Measurements from ENCODE around the gene USH1C. TPM values are rescaled to one million over a fixed set of nuclear protein-coding genes. Genes with fewer than 3 reads are reported as not detected.

The USH1C gene
- total RNA-seq, 2 donors from 2014 or later, result 12.7 to 20.8 TPM

GRCh38 chr11:17445240-17445795 is 98.9 kb downstream of the USH1C start:
- Histone ChIP-seq H3K4me1 (no peaks in the 10 kb centered on the region), H3K36me3 (replicated peaks in 1 of 2; ENCODE audit: insufficient read depth in 1 of 2, low read depth in 2 of 2) (no peaks in the 10 kb centered on the region), H3K27me3 (no peaks in the 10 kb centered on the region), H3K27ac (no peak overlapping the region), H3K4me3 (no peak overlapping the region), H3K9me3 (no peaks in the 10 kb centered on the region)
- no peak for DNase-seq
- intact Hi-C loops (cut with DNase I), result no loop called here
- TF ChIP-seq, protein P1, sequence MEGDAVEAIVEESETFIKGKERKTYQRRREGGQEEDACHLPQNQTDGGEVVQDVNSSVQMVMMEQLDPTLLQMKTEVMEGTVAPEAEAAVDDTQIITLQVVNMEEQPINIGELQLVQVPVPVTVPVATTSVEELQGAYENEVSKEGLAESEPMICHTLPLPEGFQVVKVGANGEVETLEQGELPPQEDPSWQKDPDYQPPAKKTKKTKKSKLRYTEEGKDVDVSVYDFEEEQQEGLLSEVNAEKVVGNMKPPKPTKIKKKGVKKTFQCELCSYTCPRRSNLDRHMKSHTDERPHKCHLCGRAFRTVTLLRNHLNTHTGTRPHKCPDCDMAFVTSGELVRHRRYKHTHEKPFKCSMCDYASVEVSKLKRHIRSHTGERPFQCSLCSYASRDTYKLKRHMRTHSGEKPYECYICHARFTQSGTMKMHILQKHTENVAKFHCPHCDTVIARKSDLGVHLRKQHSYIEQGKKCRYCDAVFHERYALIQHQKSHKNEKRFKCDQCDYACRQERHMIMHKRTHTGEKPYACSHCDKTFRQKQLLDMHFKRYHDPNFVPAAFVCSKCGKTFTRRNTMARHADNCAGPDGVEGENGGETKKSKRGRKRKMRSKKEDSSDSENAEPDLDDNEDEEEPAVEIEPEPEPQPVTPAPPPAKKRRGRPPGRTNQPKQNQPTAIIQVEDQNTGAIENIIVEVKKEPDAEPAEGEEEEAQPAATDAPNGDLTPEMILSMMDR (IDR thresholded peaks at IDR 0.05), result no peak
- no peak for TF ChIP-seq POLR2A (IDR thresholded peaks at IDR 0.05)
- 71 to 72% methylated on average over 5 of the region's 5 CpGs for WGBS, 2 donors
- no peak for ATAC-seq

DNA sequence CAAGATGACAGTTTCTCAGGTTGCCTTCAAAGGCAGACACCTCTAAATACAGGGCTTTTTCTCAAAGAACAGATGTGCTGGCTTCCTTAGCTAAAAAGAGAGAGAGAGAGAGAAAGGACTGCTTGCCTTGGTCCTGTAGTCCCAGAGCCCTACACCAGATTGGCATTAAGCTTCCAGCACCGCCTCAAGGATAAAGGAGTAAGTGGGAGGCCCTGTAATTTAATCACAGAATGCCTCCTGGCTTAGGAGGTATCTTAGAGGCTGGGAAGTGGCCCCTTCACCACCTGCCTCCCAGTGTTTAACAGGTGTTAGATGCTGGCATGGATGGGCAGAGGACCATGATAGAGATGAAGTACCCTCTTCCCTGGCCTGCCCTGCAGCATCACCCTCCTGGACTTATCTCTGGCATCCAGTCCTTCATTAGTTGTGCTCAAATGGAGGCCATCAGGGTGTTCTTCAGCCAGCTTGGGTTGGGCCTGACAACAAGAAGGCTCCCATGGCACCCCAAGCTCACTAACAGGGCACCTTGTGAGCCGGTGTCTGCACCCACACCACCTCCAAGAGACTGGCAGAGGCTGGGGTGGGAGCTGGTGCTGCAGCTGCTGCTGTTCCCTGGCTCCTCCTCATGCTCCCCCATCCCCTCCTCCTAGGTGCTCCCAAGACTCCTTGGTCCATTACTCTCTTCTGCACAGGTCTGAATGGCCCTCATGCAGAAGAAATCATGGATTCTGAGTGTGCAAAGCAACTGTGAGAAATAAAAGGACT is 100.1 kb downstream of the USH1C start:
- Histone ChIP-seq H3K27me3 (no peaks in the 10 kb centered on the region), H3K36me3 (replicated peaks in 1 of 2; ENCODE audit: insufficient read depth in 1 of 2, low read depth in 2 of 2) (no peaks in the 10 kb centered on the region), H3K4me3 (no peak overlapping the region), H3K27ac (no peak overlapping the region), H3K4me1 (peaks cover 7% of the 10 kb centered on the region), H3K9me3 (no peaks in the 10 kb centered on the region)
- DNase-seq, result no peak
- TF ChIP-seq, protein P1 (IDR thresholded peaks at IDR 0.05), result no peak
- TF ChIP-seq POLR2A (IDR thresholded peaks at IDR 0.05), result no peak
- WGBS, 2 donors, result 83 to 100% methylated on average over 1 to 2 of the region's 2 CpGs
- ATAC-seq, result no peak
- intact Hi-C loops (cut with DNase I), result no loop called here

Other genes with a start within 250 kb of the USH1C start
- 1 to 10 TPM in 1 of 2 donors, under 1 TPM in 1; under 0.01 to 2.6 TPM for gene NCR3LG1, start 192.6 kb downstream of the USH1C start, total RNA-seq
- 10 to 100 TPM in 1 of 2 donors, 1 to 10 TPM in 1; 7.6 to 39.4 TPM for gene KCNJ11, start 155.8 kb downstream of the USH1C start, total RNA-seq
- gene ABCC8, start 67.6 kb downstream of the USH1C start, total RNA-seq, result 10 to 100 TPM; 42.5 to 87.0 TPM
- not detected for gene OTOG, start 2.8 kb upstream of the USH1C start, total RNA-seq
- gene MYOD1, start 175.2 kb upstream of the USH1C start, total RNA-seq, result not detected
- gene KCNC1, start 190.4 kb upstream of the USH1C start, total RNA-seq, result under 1 TPM in 1 of 2 donors, not detected in 1; 0.26 TPM

Data from body of pancreas (tissue), 4 donors.